ENCODE data around the gene RPL11.

RPL11 gene

DNA sequence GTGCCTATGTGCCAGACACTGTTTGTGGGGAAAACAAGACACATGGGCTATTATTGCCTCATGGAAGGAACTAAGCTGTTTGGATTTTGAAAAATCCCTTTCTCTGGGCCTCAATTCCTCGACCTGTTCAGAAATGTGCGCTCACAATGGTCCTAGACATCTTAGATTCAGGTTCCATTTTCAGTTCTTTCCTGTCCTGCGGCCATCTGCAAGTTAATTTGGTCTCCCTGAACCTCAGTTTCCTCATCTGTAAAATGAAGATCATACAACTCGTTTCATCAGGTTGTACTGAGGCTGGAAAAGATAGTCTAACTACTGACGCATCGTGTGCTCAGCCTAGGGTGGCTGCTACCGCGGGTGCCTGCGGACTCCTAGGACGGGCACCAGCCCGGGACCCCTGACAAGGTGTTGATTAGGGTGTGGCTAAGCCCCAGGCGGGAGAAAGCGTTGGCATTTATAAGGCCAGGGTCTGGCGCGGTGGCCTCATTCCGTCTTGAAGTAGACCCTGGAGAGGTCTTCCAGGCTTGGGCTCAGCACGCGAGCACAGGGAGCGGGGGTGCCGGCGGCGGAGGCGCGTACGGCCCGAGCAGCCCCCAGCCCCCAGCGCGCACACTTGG, 51.2 kb downstream of the RPL11 start:
- TF ChIP-seq TEAD4 (IDR thresholded peaks at IDR 0.05) (no peak), CREB1 (IDR thresholded peaks at IDR 0.05; ENCODE audit: low read depth) (no peak), USF1 (IDR thresholded peaks at IDR 0.05) (no peak), EGR1 (IDR thresholded peaks at IDR 0.05) (no peak), EP300 (IDR thresholded peaks at IDR 0.05; ENCODE audit: borderline replicate concordance) (no peak), CEBPB (IDR thresholded peaks at IDR 0.05) (no peak), TCF12 (IDR thresholded peaks at IDR 0.05; ENCODE audit: low read depth) (no peak), FOXM1 (IDR thresholded peaks at IDR 0.05; ENCODE audit: borderline replicate concordance, low read depth) (no peak), NFIC (IDR thresholded peaks at IDR 0.05) (no peak), MAX (IDR thresholded peaks at IDR 0.05) (no peak), TAF1 (IDR thresholded peaks at IDR 0.05; ENCODE audit: low read depth) (no peak), YY1 (IDR thresholded peaks at IDR 0.05; ENCODE audit: low read depth) (no peak)

GRCh38 chr1:23743287-23744152, 51.9 kb downstream of the RPL11 start, which contains the start of gene ELOA:
TSS of gene ELOA (plus strand) at chr1:23743471. CDS start at chr1:23743504, 33 bp downstream.
- TF ChIP-seq REST (IDR thresholded peaks at IDR 0.05; ENCODE audit: low read depth) (0 out of 2 replicates have a peak, but pooled peaks have one; percentile 7), EGR1 (IDR thresholded peaks at IDR 0.05) (peak; percentile 48; the same call in 1 of the 2 replicates), MAX (IDR thresholded peaks at IDR 0.05) (peak; percentile 65), YY1 (IDR thresholded peaks at IDR 0.05; ENCODE audit: low read depth) (peak; percentile 92), RAD21 (IDR thresholded peaks at IDR 0.05; ENCODE audit: low read depth) (no peak), TAF1 (IDR thresholded peaks at IDR 0.05; ENCODE audit: low read depth) (peak; percentile 89; the same call in 1 of the 2 replicates), ZBTB7A (IDR thresholded peaks at IDR 0.05; ENCODE audit: low read depth) (peak; percentile 97), FOXM1 (IDR thresholded peaks at IDR 0.05; ENCODE audit: borderline replicate concordance, low read depth) (no peak), EP300 (IDR thresholded peaks at IDR 0.05; ENCODE audit: borderline replicate concordance) (peak; percentile 16; the same call in 1 of the 2 replicates)

- TF ChIP-seq EP300 (IDR thresholded peaks at IDR 0.05; ENCODE audit: borderline replicate concordance) (no peak), ZBTB7A (IDR thresholded peaks at IDR 0.05; ENCODE audit: low read depth) (no peak), TCF12 (IDR thresholded peaks at IDR 0.05; ENCODE audit: low read depth) (no peak), TEAD4 (IDR thresholded peaks at IDR 0.05) (no peak)
Measured at GRCh38 chr1:23745515-23745914, 53.9 kb downstream of the RPL11 start.
